ENCODE data around the gene SYPL2. TPM values are rescaled to one million over a fixed set of nuclear protein-coding genes. Genes with fewer than 3 reads are reported as not detected.
A peak's percentile ranks its signal among the peaks of the same experiment; 100 is the strongest.

The SYPL2 gene
- total RNA-seq, 1 experiment from 2014 or later: not detected

DNA sequence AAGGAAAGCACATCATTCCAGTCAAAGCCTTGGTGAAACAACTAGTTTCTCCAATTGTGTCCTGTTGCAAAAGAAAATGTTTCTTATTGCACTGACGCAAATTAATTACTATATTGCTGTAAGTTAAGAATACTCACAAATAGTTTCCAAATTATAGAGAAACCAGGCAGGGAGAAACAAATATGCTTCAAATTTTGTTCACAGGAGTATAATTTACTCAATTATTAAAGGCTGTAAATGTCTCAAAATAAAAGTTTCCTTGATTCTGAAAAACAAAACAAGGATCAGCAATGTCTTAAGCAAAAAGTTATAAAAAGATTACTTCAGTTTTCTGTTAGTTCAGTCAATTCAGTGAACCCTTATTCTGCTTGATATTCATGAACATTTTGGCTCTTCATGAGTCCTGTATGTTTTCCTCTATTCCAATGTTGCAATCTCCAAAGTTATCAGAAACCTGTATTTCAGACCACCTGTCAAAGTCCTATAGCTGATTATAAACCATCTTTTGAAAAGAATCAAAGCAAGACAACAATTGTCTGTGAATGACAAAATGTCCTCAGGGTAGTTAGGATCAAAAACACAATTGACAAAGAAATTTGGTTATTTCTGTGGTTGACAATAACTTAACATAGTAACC is 11.7 kb upstream of the SYPL2 start:
- Histone ChIP-seq H3K79me2 (ENCODE audit: low read length) (no peaks in the 10 kb centered on the region), H2AFZ (ENCODE audit: low read length) (no peak overlapping the region), H3K4me3 (ENCODE audit: low read length) (no peak overlapping the region), H3K27ac (ENCODE audit: low read length) (no peak overlapping the region), H3K9me2 (replicated peaks; ENCODE audit: low read length) (no peaks in the 10 kb centered on the region), H4K20me1 (ENCODE audit: low read length) (no peaks in the 10 kb centered on the region), H3K36me3 (ENCODE audit: low read depth, low read length) (no peaks in the 10 kb centered on the region), H3K27me3 (ENCODE audit: low read length) (no peaks in the 10 kb centered on the region), H3K4me1 (ENCODE audit: insufficient read depth, low read length) (no peaks in the 10 kb centered on the region), H3K4me2 (ENCODE audit: low read length) (no peak overlapping the region), H3F3A (ENCODE audit: low read length, unreplicated experiment) (no peaks in the 10 kb centered on the region), H3K9me3 (ENCODE audit: low read length) (0 out of 2 replicates have a peak, but pooled peaks cover 11% of the 10 kb centered on the region), H3K9ac (ENCODE audit: low read length) (no peak overlapping the region)
- DNase-seq (no peak), ATAC-seq (no peak)
- POLR2A ChIA-PET (ENCODE audit: unreplicated experiment): no interaction called here
- intact Hi-C loops (cut with micrococcal nuclease): no loop called here
- TF ChIP-seq, protein P1, sequence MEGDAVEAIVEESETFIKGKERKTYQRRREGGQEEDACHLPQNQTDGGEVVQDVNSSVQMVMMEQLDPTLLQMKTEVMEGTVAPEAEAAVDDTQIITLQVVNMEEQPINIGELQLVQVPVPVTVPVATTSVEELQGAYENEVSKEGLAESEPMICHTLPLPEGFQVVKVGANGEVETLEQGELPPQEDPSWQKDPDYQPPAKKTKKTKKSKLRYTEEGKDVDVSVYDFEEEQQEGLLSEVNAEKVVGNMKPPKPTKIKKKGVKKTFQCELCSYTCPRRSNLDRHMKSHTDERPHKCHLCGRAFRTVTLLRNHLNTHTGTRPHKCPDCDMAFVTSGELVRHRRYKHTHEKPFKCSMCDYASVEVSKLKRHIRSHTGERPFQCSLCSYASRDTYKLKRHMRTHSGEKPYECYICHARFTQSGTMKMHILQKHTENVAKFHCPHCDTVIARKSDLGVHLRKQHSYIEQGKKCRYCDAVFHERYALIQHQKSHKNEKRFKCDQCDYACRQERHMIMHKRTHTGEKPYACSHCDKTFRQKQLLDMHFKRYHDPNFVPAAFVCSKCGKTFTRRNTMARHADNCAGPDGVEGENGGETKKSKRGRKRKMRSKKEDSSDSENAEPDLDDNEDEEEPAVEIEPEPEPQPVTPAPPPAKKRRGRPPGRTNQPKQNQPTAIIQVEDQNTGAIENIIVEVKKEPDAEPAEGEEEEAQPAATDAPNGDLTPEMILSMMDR (conservative IDR thresholded peaks at IDR 0.05; ENCODE audit: low read depth, low read length): no peak
- TF ChIP-seq EZH2phosphoT487 (IDR thresholded peaks at IDR 0.05; ENCODE audit: borderline replicate concordance, low read length) (no peak), EZH2 (IDR thresholded peaks at IDR 0.05; ENCODE audit: low read length, unreplicated experiment) (no peak)
- CTCF ChIA-PET: no interaction called here
- BruUV-seq (replicated peaks): no TSS peak

DNA sequence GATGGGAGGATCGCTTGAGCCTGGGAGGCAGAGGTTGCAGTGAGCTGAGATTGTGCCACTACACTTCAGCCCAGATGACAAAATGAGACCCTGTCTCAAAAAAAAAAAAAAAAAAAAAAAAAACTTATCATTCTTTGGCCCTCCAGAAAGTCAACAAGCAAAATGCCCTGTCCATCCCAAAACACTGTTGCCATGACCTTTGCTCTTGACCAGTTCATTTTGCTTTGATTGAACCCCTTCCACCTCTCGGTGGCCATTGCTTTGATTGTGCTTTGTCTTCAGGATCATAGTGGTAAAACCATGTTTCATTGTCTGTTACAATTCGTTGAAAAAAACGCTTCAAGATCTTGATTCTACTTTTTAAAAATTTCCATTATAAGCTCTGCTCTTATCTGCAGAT is 8.5 kb upstream of the SYPL2 start:
- Histone ChIP-seq H4K20me1 (ENCODE audit: low read length) (no peaks in the 10 kb centered on the region), H3K27me3 (ENCODE audit: low read length) (peaks cover 21% of the 10 kb centered on the region), H3K9me3 (ENCODE audit: low read length) (0 out of 2 replicates have a peak, but pooled peaks cover 11% of the 10 kb centered on the region), H3K4me1 (ENCODE audit: insufficient read depth, low read length) (no peaks in the 10 kb centered on the region), H3K9me2 (replicated peaks; ENCODE audit: low read length) (no peaks in the 10 kb centered on the region), H3K4me2 (ENCODE audit: low read length) (no peak overlapping the region), H3K36me3 (ENCODE audit: low read depth, low read length) (no peaks in the 10 kb centered on the region), H3K9ac (ENCODE audit: low read length) (no peak overlapping the region), H3F3A (ENCODE audit: low read length, unreplicated experiment) (no peaks in the 10 kb centered on the region), H3K27ac (ENCODE audit: low read length) (no peak overlapping the region), H3K79me2 (ENCODE audit: low read length) (no peaks in the 10 kb centered on the region), H2AFZ (ENCODE audit: low read length) (no peak overlapping the region), H3K4me3 (ENCODE audit: low read length) (no peak overlapping the region)
- TF ChIP-seq, protein P1 (conservative IDR thresholded peaks at IDR 0.05; ENCODE audit: low read depth, low read length): no peak
- TF ChIP-seq EZH2phosphoT487 (IDR thresholded peaks at IDR 0.05; ENCODE audit: borderline replicate concordance, low read length): no peak
- TF ChIP-seq EZH2 (IDR thresholded peaks at IDR 0.05; ENCODE audit: low read length, unreplicated experiment): no peak
- ChIA-PET POLR2A (ENCODE audit: unreplicated experiment) (no interaction called here), CTCF (no interaction called here)
- BruUV-seq (replicated peaks): no TSS peak
- ATAC-seq (no peak), DNase-seq (no peak)
- intact Hi-C loops (cut with micrococcal nuclease): no loop called here

DNA sequence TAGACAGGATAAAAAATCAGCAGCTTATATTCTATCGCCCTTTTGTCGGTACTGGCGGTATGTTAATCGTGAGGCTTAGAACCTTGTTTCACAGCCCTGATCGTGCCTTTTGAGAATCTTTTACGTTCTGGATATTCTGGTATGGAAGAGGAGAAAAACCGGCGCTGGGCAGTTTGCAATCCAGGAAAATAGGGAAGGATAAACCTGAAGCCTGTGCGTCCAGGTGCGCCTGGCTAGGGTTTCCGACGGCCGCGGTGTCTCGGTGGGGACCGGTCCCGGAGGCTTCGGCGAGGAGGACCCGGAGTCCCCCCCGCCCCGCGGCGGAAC is 258 bp upstream of the SYPL2 start:
- DNase-seq: no peak
- Histone ChIP-seq H3K79me2 (ENCODE audit: low read length) (no peaks in the 10 kb centered on the region), H3K9me2 (replicated peaks; ENCODE audit: low read length) (no peaks in the 10 kb centered on the region), H3K4me3 (ENCODE audit: low read length) (peak overlapping the region; percentile 35; the same call in 1 of the 2 replicates), H4K20me1 (ENCODE audit: low read length) (no peaks in the 10 kb centered on the region), H3K4me1 (ENCODE audit: insufficient read depth, low read length) (no peaks in the 10 kb centered on the region), H3K27ac (ENCODE audit: low read length) (no peak overlapping the region), H3K4me2 (ENCODE audit: low read length) (peak overlapping the region; percentile 46; the same call in 1 of the 2 replicates), H2AFZ (ENCODE audit: low read length) (no peak overlapping the region), H3K9me3 (ENCODE audit: low read length) (no peaks in the 10 kb centered on the region), H3K36me3 (ENCODE audit: low read depth, low read length) (no peaks in the 10 kb centered on the region), H3F3A (ENCODE audit: low read length, unreplicated experiment) (no peaks in the 10 kb centered on the region), H3K27me3 (ENCODE audit: low read length) (peaks cover 93% of the 10 kb centered on the region), H3K9ac (ENCODE audit: low read length) (no peak overlapping the region)
- BruUV-seq (replicated peaks): no TSS peak
- POLR2A ChIA-PET (ENCODE audit: unreplicated experiment): no interaction called here
- intact Hi-C loops (cut with micrococcal nuclease): no loop called here
- ATAC-seq: no peak
- TF ChIP-seq EZH2phosphoT487 (IDR thresholded peaks at IDR 0.05; ENCODE audit: borderline replicate concordance, low read length) (0 out of 2 replicates have a peak, but pooled peaks have one; percentile 30), EZH2 (IDR thresholded peaks at IDR 0.05; ENCODE audit: low read length, unreplicated experiment) (no peak)
- TF ChIP-seq, protein P1 (conservative IDR thresholded peaks at IDR 0.05; ENCODE audit: low read depth, low read length): no peak
- CTCF ChIA-PET: no interaction called here

Measured in PC-3 (cell line).